Epithelial cell of esophagus (primary cell): ENCODE data around the gene GRP.

Experiments used
- DNase-seq: peaks from one replicate; pipeline ENCODE4 v3.0.0; 2010; ENCODE audit warnings: low read depth
- H3K4me3 ChIP-seq: 2 replicates; pipeline ENCODE4 v1.5.1; 2011; ENCODE audit warnings: mild to moderate bottlenecking, low read length, control low read depth
- CTCF ChIP-seq: IDR thresholded peaks from 2 replicates; pipeline ENCODE4 v1.5.1; 2011; ENCODE audit warnings: low read depth, mild to moderate bottlenecking, low read length, control low read depth, inconsistent platforms; ENCODE audit not compliant: insufficient read depth; ENCODE audit errors: missing control alignments

The GRP gene

DNA sequence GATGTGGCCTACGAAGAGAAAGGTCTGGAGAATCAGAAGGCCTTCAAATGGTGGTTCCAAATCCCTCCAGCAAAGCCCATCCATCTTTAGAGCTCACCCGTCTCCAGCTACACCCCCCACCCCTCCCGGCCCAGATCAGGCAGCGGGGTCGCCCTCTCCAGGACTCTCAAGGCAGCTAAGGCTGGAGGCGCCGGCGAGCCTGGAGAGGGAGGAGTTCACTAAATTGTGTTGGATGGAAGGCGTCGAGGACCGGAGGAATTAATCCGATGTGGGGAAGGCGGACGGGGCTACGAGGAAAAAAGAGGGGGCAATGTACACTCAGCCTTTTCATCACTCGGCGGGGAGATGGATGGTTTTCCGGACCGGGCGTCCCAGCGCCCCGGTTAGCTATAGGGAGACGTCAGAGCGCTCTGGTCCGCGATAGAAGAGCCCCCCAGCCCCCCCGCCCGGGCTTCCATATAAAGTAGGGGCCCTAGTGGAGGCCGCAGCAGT, at the start of gene GRP:
Gene GRP, plus strand, starts transcription at position 487 of the 492 bp plus-strand sequence. CDS start 108 bp downstream, outside the sequence.
- no peak for TF ChIP-seq CTCF
- H3K4me3 ChIP-seq, result no peak within 1 kb of the TSS
- DNase-seq, result no peak

- no peak for DNase-seq
- no peak for TF ChIP-seq CTCF
- no peak overlapping the region for H3K4me3 ChIP-seq
Measured at GRCh38 chr18:59172664-59173249, 47.2 kb upstream of the GRP start.

GRCh38 chr18:59177485-59177884, 42.5 kb upstream of the GRP start:
- no peak overlapping the region for H3K4me3 ChIP-seq
- no peak for TF ChIP-seq CTCF
- DNase-seq, result no peak

DNA sequence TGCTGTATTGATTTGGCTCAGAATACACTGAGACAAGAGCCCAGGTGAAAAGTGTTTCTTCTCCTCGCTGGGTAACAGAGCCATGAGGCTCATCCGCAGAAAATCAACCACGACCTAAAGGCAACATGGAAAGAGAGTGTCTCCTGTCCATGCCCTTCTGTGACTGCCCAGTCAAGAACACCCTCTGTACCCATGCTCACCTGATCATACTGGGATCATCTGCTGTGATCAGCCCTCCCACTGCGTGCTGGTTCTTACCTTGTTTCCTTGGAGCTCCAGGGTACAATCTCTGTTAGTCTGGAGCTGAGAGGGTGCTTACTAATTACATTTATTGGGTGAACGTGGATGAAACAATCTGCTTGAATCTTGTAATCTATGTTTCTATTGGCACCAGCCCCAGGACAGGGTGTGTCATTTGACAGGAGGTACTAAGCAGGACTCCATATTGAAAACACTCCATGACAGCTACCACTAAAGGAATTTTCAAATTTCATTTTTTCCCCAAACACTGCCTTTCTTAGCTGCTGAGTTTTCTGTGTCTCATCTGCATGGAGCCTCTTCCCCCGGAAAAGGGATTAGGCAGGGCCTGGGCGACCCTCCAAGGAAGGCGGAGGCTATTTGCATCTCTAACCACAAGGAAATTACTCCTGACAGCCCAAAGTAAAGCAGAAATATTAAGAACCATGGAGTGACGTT, 39.7 kb upstream of the GRP start:
- DNase-seq, result peak; percentile 16
- H3K4me3 ChIP-seq, result no peak overlapping the region
- no peak for TF ChIP-seq CTCF

DNA sequence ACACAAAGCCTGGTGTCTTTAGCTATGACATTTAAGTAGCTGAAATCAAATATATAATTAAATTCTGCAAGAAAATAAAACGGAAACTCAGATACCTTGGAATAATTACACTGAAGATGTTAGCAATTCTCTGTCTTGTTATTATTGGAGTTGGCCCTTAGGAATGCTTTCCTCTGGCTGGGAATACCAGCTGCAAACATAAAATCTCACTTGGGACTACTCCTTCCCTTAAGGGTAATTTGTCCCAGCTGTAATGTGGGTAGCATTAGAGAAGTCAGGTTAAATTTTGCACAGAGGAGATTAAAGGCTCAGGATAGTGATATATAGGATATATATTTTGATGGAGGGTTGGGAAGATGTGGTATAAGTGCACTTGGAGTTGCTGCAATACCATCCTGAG, 37.3 kb upstream of the GRP start:
- no peak overlapping the region for H3K4me3 ChIP-seq
- no peak for DNase-seq
- TF ChIP-seq CTCF, result no peak

DNA sequence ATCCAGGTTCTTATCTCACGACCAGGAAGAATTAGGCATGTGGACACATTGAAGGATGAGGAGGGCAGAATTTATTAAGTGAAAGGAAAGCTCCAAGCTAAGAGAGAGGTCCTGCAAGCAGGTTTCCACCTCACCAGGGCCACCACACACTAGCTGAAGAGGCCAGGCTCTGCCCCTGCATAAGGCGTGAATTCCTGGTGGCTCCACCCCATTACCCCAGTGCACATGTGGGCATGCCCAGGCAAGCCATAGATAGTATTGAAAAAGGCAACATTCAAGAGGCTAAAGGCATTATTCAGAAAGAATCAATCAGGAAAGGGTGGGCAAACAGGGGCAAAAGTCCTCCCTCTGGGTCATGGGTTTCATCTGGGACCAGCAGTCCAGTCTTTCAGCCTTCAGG, 30.9 kb upstream of the GRP start:
- TF ChIP-seq CTCF, result no peak
- H3K4me3 ChIP-seq, result no peak overlapping the region
- peak; percentile 39 for DNase-seq
